Upper lobe of left lung (tissue), 6 donors: ENCODE results near the gene SLC29A1. TPM values are rescaled to one million over a fixed set of nuclear protein-coding genes. Genes with fewer than 3 reads are reported as not detected.

ENCODE experiments used
- ATAC-seq, 2 donors: fragments of 200-7000 bp; cut with Tn5 transposase; one replicate each; pipeline ENCODE4 v1.9.1; 2022; ENCODE audit warnings: mild to moderate bottlenecking in 2 of 2, moderate library complexity in 2 of 2; ENCODE audit not compliant: low FRiP score in 2 of 2
- DNase-seq, 2 donors: peaks; one replicate each; pipeline ENCODE4 v3.0.0-alpha.2; 2019 to 2020
- H3K27ac ChIP-seq, 4 donors: fragments of 200-600 bp; sonication (generic); one replicate each; pipeline ENCODE4 v1.5.1; 2016 to 2019
- H3K27me3 ChIP-seq, 4 donors: fragments of 200-600 bp; sonication (generic); one replicate each; pipeline ENCODE4 v1.5.1; 2017 to 2019
- H3K36me3 ChIP-seq, 4 donors: fragments of 200-600 bp; sonication (generic); one replicate each; pipeline ENCODE4 v1.5.1; 2016 to 2019
- H3K4me1 ChIP-seq, 4 donors: fragments of 200-600 bp; sonication (generic); one replicate each; pipeline ENCODE4 v1.5.1; 2018 to 2019
- H3K4me3 ChIP-seq, 4 donors: fragments of 200-600 bp; sonication (generic); one replicate each; pipeline ENCODE4 v1.5.1; 2017 to 2019; ENCODE audit warnings: mild to moderate bottlenecking in 2 of 4, moderate library complexity in 1 of 4
- H3K9me3 ChIP-seq, 4 donors: fragments of 200-600 bp; sonication (generic); one replicate each; pipeline ENCODE4 v1.5.1; 2018 to 2019
- EP300 ChIP-seq, 4 donors: sonication (generic); formaldehyde crosslinking; IDR thresholded peaks; one replicate each; pipeline ENCODE4 v1.5.1; 2017; ENCODE audit warnings: antibody characterized with exemption in 4 of 4, control low read depth in 2 of 4
- POLR2A ChIP-seq, 4 donors: fragments of 450-650 bp; IDR thresholded peaks; one replicate each; pipeline ENCODE4 v1.5.1; 2016 to 2017; ENCODE audit warnings: antibody characterized with exemption in 4 of 4, mild to moderate bottlenecking in 2 of 4
- POLR2AphosphoS5 ChIP-seq, 2 donors: sonication (generic); formaldehyde crosslinking; IDR thresholded peaks; one replicate each; pipeline ENCODE4 v1.5.1; 2017; ENCODE audit warnings: antibody characterized with exemption in 2 of 2
- WGBS, 2 donors: methylation state at CpG; one replicate each; pipeline ENCODE4 v1.1.5; 2017 to 2018; 5-methylcytosine and 5-hydroxymethylcytosine counted together
- total RNA-seq, 6 donors: library from RNA; depleted of rRNA in 4 of 6; stranded (reverse); fragments of >200 nt in 4 of 6; gene quantifications; one replicate each; pipeline versions ENCODE4 v1.1.0 to v1.2.1, GENCODE V29; 2016 to 2021
- TF ChIP-seq, protein P1 (sequence below), 6 experiments: fragments of 450-650 bp in 4 of 6; fragments of 200-600 bp in 2 of 6; sonication (generic) in 2 of 6; IDR thresholded peaks; one replicate each; pipeline ENCODE4 v1.5.1; 2016 to 2019; ENCODE audit warnings: antibody characterized with exemption in 6 of 6
- donor health status: DM: no; HTN: no; CAD: no; lungs with moderate emphysema.
- donor health status: DM: no; HTN: yes; CAD: no; lungs with severe emphysema.

The SLC29A1 gene
- total RNA-seq, 6 donors from 2014 or later: 38.3 to 93.2 (median 45.8) TPM

DNA sequence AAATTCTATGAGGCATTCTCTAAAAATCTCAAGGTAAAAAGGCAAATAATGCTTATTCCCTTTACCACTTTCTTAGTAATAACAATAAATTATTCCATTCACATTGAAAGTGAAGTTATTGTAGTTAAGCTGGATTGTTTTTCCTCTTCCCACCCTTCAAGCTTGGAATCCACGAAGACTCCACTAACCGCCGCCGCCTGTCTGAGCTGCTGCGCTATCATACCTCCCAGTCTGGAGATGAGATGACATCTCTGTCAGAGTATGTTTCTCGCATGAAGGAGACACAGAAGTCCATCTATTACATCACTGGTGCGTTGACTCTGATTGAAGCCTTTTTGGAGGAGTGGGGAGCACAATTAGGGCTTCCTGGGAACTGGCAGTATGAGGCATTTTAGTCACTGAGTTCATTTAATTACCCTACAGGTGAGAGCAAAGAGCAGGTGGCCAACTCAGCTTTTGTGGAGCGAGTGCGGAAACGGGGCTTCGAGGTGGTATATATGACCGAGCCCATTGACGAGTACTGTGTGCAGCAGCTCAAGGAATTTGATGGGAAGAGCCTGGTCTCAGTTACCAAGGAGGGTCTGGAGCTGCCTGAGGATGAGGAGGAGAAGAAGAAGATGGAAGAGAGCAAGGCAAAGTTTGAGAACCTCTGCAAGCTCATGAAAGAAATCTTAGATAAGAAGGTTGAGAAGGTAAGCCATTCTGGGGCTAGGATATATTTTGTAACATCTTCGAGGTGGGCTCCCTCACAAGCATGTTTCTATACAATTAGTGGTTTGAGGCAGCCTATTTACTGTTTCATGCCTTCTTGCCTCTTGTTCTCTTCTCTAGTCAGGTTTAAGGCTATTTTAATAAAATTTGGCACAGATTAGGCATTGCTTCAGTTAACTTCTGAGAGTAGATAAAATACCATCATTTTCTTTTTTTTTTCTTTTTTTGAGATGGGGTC is 28.5 kb downstream of the SLC29A1 start:
- DNase-seq (no peak), ATAC-seq (no peak)
- Histone ChIP-seq H3K27ac (no peak overlapping the region), H3K4me1 (peaks cover 20 to 33% (median 26%) of the 10 kb centered on the region in 4 donors), H3K9me3 (no peaks in the 10 kb centered on the region), H3K36me3 (peaks cover 52 to 70% (median 66%) of the 10 kb centered on the region in 4 donors), H3K27me3 (no peaks in the 10 kb centered on the region), H3K4me3 (no peak overlapping the region)
- WGBS, 2 donors: 91 to 92% methylated on average over 14 of the region's 14 CpGs
- no peak for TF ChIP-seq POLR2A (IDR thresholded peaks at IDR 0.05)
- TF ChIP-seq POLR2AphosphoS5 (IDR thresholded peaks at IDR 0.05): no peak
- TF ChIP-seq, protein P1, sequence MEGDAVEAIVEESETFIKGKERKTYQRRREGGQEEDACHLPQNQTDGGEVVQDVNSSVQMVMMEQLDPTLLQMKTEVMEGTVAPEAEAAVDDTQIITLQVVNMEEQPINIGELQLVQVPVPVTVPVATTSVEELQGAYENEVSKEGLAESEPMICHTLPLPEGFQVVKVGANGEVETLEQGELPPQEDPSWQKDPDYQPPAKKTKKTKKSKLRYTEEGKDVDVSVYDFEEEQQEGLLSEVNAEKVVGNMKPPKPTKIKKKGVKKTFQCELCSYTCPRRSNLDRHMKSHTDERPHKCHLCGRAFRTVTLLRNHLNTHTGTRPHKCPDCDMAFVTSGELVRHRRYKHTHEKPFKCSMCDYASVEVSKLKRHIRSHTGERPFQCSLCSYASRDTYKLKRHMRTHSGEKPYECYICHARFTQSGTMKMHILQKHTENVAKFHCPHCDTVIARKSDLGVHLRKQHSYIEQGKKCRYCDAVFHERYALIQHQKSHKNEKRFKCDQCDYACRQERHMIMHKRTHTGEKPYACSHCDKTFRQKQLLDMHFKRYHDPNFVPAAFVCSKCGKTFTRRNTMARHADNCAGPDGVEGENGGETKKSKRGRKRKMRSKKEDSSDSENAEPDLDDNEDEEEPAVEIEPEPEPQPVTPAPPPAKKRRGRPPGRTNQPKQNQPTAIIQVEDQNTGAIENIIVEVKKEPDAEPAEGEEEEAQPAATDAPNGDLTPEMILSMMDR (IDR thresholded peaks at IDR 0.05): no peak
- TF ChIP-seq EP300 (IDR thresholded peaks at IDR 0.05): no peak

DNA sequence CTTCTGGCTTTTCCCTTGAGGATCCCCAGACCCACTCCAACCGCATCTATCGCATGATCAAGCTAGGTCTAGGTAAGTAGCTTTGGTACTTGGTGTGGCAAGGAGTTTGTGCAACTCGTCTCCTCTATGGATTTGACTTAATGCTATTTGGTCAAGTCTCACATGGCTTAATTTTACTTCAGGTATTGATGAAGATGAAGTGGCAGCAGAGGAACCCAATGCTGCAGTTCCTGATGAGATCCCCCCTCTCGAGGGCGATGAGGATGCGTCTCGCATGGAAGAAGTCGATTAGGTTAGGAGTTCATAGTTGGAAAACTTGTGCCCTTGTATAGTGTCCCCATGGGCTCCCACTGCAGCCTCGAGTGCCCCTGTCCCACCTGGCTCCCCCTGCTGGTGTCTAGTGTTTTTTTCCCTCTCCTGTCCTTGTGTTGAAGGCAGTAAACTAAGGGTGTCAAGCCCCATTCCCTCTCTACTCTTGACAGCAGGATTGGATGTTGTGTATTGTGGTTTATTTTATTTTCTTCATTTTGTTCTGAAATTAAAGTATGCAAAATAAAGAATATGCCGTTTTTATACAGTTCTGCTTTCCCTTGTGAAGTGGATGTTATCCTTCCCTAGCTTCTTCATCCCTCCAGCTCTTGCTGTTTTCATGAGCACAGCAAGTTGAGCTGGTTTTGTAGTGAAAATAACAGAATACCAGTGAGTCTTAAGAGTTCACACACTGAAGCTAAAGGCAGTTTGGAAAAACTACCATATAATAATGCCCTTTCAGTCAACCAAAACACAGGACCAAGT is 30.1 kb downstream of the SLC29A1 start:
- no peak overlapping the region for H3K4me3 ChIP-seq
- H3K27ac ChIP-seq: no peak overlapping the region
- H3K27me3 ChIP-seq: no peaks in the 10 kb centered on the region
- peaks cover 20 to 35% (median 27%) of the 10 kb centered on the region in 4 donors for H3K4me1 ChIP-seq
- peaks cover 52 to 75% (median 66%) of the 10 kb centered on the region in 4 donors for H3K36me3 ChIP-seq
- TF ChIP-seq POLR2AphosphoS5 (IDR thresholded peaks at IDR 0.05): no peak
- TF ChIP-seq, protein P1 (IDR thresholded peaks at IDR 0.05): peak in 2 of 6 experiments; percentile 11 to 16
- DNase-seq (no peak), ATAC-seq (no peak)
- H3K9me3 ChIP-seq: no peaks in the 10 kb centered on the region
- WGBS, 2 donors: 71 to 82% methylated on average over 10 of the region's 10 CpGs

DNA sequence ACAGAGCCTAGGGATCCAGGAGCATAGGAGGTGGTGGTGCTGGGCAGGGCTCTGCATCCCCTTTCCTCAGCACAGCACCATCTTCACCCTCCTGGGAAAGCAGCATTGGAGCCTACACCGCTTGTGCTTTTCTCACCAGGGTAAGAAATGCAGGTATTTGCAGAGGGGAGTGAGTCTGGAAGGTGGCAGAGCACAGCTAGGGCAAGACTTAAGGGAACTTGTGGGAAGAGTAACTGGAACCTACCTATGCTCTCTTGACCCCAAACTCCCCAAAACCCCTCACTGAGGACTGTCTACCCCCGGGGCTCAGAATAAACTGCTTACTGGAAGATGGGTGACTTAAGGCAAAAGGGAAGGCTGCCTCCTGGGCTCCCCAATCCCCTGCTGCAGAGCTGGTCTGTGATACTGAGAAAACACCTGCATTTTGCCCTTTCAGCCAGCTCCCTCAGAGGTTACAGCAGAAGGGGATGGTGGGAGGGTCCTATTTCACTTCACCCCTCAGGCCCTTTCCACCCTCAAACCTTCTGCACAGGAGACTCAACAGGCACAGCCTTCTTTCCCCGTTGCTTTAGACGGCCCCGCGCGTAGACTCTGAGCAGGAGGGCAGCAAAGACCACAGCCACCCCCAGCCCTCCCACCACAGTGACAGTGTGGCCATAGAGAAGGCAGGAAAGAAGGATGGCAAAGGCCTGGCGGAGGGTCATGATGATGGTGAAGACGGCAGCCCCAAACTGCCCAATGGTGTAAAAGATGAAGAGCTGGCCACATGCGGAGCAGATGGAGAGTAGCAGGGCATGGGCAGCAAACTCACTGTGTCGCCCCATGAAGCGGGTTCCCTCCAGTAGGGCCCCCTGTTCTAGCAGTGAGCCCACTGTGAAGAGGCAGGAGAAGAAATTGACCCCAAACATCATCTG is 31.1 kb downstream of the SLC29A1 start:
- Histone ChIP-seq H3K4me3 (no peak overlapping the region), H3K36me3 (peaks cover 48 to 75% (median 59%) of the 10 kb centered on the region in 4 donors), H3K27ac (no peak overlapping the region), H3K4me1 (peaks cover 12 to 26% (median 18%) of the 10 kb centered on the region in 4 donors), H3K27me3 (no peaks in the 10 kb centered on the region), H3K9me3 (no peaks in the 10 kb centered on the region)
- 78 to 81% methylated on average over 11 to 12 of the region's 12 CpGs for WGBS, 2 donors
- ATAC-seq (no peak), DNase-seq (no peak)
- TF ChIP-seq POLR2AphosphoS5 (IDR thresholded peaks at IDR 0.05) (no peak), POLR2A (IDR thresholded peaks at IDR 0.05) (no peak), EP300 (IDR thresholded peaks at IDR 0.05) (no peak)
- TF ChIP-seq, protein P1 (IDR thresholded peaks at IDR 0.05): no peak

DNA sequence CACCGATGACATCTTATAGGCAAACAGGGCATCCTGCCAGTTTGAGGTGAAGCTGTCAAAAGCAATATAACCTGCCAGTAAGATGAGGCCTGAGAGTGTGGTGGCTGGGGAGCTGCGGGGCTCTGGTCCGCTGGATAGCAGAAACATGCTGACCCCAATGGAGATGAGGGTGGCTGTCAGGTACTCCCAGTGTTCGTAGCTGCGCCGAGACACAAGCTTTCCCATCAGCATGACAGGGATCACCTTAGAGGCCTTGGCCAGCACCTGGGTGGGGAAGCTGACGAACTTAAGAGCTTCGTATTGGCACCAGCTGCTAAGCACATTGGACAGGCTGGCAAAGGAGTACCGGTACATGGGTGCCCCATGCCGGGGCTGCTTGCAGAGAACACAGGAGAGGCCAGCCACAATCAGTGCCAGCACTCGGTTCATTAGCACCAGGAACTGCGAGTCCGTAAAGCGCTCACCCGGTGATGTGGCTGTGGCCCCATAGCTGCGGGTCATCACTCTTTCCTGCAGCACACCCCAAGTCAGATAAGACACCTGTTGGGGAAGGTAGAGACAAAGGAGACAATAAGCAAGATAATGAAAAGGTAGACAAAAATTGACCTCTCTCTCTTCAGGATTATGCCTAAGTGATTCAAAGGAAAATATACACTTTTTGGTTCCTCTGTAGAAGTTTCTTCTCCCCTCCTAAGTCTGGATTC is 31.9 kb downstream of the SLC29A1 start:
- Histone ChIP-seq H3K4me3 (peak overlapping the region in 1 of 4 donors; percentile 96), H3K27ac (peak overlapping the region in 1 of 4 donors; percentile 85), H3K4me1 (peaks cover 12 to 22% (median 17%) of the 10 kb centered on the region in 4 donors), H3K9me3 (no peaks in the 10 kb centered on the region), H3K27me3 (no peaks in the 10 kb centered on the region), H3K36me3 (peaks cover 40 to 75% (median 59%) of the 10 kb centered on the region in 4 donors)
- peak in 1 of 2 donors; percentile 24 for DNase-seq
- 76 to 78% methylated on average over 10 to 14 of the region's 16 CpGs for WGBS, 2 donors
- ATAC-seq: no peak
- TF ChIP-seq POLR2A (IDR thresholded peaks at IDR 0.05) (peak in 1 of 4 donors; percentile 12), POLR2AphosphoS5 (IDR thresholded peaks at IDR 0.05) (no peak)
